MM.1S (cell line): ENCODE data around the gene EFR3B.

Source experiments
- DNase-seq: peaks from one replicate; pipeline ENCODE4 v3.0.0-alpha.2; 2015
- H2AFZ ChIP-seq: fragments of 300-600 bp; sonication (generic); 2 replicates; pipeline ENCODE4 v1.6.0; 2016; ENCODE audit warnings: antibody characterized with exemption, low read length
- H3F3A ChIP-seq: fragments of 300-600 bp; sonication (generic); 2 replicates; pipeline ENCODE4 v1.6.1; 2016; ENCODE audit warnings: mild to moderate bottlenecking, antibody characterized with exemption, low read length, moderate library complexity, mixed read lengths; ENCODE audit not compliant: insufficient read depth
- H3K27ac ChIP-seq: fragments of 300-600 bp; sonication (generic); 2 replicates; pipeline ENCODE4 v1.5.1; 2016; ENCODE audit warnings: mild to moderate bottlenecking, low read length
- H3K27me3 ChIP-seq: fragments of 300-600 bp; sonication (generic); replicated peaks from 2 replicates; pipeline ENCODE4 v1.6.0; 2016; ENCODE audit warnings: low read length; ENCODE audit not compliant: insufficient read depth
- H3K36me3 ChIP-seq: fragments of 300-600 bp; sonication (generic); replicated peaks from 2 replicates; pipeline ENCODE4 v1.6.1; 2016; ENCODE audit warnings: mild to moderate bottlenecking, low read length, mixed read lengths; ENCODE audit not compliant: insufficient read depth
- H3K4me1 ChIP-seq: fragments of 300-600 bp; sonication (generic); 2 replicates; pipeline ENCODE4 v1.6.1; 2016; ENCODE audit warnings: low read length, mixed read lengths
- H3K4me2 ChIP-seq: fragments of 300-600 bp; sonication (generic); 2 replicates; pipeline ENCODE4 v1.6.0; 2016; ENCODE audit warnings: low read depth, low read length
- H3K4me3 ChIP-seq: fragments of 300-600 bp; sonication (generic); 2 replicates; pipeline ENCODE4 v1.5.1; 2016; ENCODE audit warnings: low read length, mixed read lengths
- H3K79me2 ChIP-seq: fragments of 300-600 bp; sonication (generic); 2 replicates; pipeline ENCODE4 v1.6.1; 2016; ENCODE audit warnings: mixed run types, low read length, mixed read lengths
- H3K9ac ChIP-seq: fragments of 300-600 bp; sonication (generic); 2 replicates; pipeline ENCODE4 v1.6.1; 2016; ENCODE audit warnings: low read length, mixed read lengths
- H3K9me2 ChIP-seq: fragments of 300-600 bp; sonication (generic); replicated peaks from 2 replicates; pipeline ENCODE4 v1.6.1; 2016; ENCODE audit warnings: mild to moderate bottlenecking, low read length, mixed read lengths; ENCODE audit not compliant: insufficient read depth
- H3K9me3 ChIP-seq: fragments of 300-600 bp; sonication (generic); replicated peaks from 2 replicates; pipeline ENCODE4 v1.6.1; 2016; ENCODE audit warnings: mild to moderate bottlenecking, low read length, mixed read lengths; ENCODE audit not compliant: insufficient read depth
- H4K20me1 ChIP-seq: fragments of 300-600 bp; sonication (generic); 2 replicates; pipeline ENCODE4 v1.6.1; 2016; ENCODE audit warnings: mild to moderate bottlenecking, low read length, moderate library complexity, mixed read lengths; ENCODE audit not compliant: insufficient read depth
- EZH2 ChIP-seq: fragments of 300-600 bp; sonication (generic); optimal IDR thresholded peaks from 2 replicates; pipeline ENCODE3; 2017; ENCODE audit warnings: low read depth, mild to moderate bottlenecking, antibody characterized with exemption, low read length, mixed read lengths
- EZH2phosphoT487 ChIP-seq: fragments of 300-600 bp; sonication (generic); IDR thresholded peaks from 2 replicates; pipeline ENCODE4 v1.6.1; 2018; ENCODE audit warnings: antibody characterized with exemption, low read length
- TF ChIP-seq, protein P1 (sequence below): fragments of 300-600 bp; sonication (generic); IDR thresholded peaks from 2 replicates; pipeline ENCODE4 v1.5.1; 2016; ENCODE audit warnings: antibody characterized with exemption, low read length, mixed read lengths

EFR3B gene

DNA sequence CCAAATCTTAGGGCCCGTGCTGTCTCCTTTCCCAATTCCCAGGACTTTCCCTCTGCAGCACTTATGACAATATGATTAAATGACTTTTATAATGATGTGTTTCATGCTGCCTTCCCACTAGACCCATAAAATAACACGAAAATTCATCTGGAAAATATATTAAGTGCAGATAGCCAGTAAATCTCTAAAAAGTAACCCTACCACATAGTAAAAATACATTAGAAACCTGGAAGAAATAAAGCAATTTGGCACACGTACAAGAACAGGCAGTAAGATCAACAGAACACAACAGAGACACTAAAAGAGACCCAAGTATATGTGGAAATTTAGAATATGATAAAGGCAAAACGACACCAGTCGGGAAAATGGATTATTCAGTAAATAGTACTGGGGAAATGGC is 156.7 kb downstream of the EFR3B start:
- H3K9me2 ChIP-seq, result no peaks in the 10 kb centered on the region
- no peaks in the 10 kb centered on the region for H3K36me3 ChIP-seq
- no peaks in the 10 kb centered on the region for H4K20me1 ChIP-seq
- no peak overlapping the region for H2AFZ ChIP-seq
- no peaks in the 10 kb centered on the region for H3K27me3 ChIP-seq
- no peak overlapping the region for H3K4me2 ChIP-seq
- H3K4me3 ChIP-seq, result no peak overlapping the region
- no peaks in the 10 kb centered on the region for H3K79me2 ChIP-seq
- H3K9ac ChIP-seq, result no peak overlapping the region
- TF ChIP-seq EZH2 (no peak), EZH2phosphoT487 (no peak)
- TF ChIP-seq, protein P1, sequence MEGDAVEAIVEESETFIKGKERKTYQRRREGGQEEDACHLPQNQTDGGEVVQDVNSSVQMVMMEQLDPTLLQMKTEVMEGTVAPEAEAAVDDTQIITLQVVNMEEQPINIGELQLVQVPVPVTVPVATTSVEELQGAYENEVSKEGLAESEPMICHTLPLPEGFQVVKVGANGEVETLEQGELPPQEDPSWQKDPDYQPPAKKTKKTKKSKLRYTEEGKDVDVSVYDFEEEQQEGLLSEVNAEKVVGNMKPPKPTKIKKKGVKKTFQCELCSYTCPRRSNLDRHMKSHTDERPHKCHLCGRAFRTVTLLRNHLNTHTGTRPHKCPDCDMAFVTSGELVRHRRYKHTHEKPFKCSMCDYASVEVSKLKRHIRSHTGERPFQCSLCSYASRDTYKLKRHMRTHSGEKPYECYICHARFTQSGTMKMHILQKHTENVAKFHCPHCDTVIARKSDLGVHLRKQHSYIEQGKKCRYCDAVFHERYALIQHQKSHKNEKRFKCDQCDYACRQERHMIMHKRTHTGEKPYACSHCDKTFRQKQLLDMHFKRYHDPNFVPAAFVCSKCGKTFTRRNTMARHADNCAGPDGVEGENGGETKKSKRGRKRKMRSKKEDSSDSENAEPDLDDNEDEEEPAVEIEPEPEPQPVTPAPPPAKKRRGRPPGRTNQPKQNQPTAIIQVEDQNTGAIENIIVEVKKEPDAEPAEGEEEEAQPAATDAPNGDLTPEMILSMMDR, result no peak
- no peak overlapping the region for H3K27ac ChIP-seq
- DNase-seq, result no peak
- H3F3A ChIP-seq, result no peaks in the 10 kb centered on the region
- no peaks in the 10 kb centered on the region for H3K9me3 ChIP-seq
- H3K4me1 ChIP-seq, result no peaks in the 10 kb centered on the region

DNA sequence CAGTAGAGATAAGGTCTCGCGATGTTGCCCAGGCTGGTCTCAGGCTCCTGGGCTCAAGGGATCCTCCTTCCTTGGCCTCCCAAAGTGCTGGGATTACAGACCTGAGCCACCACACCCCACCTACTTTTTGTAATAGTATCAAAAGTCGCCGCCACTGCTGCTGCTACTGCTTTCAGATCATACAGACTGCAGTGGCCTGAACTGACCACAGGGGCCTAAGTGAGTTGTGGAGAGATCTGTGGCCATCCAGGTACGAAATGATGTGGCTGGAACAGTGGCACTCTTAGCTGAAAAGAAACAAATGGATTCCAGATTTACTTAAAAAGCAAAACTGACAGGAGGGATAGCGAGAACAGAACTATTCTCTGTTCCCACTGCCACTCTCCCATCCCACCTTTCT is 159.4 kb downstream of the EFR3B start:
- Histone ChIP-seq H3K4me1 (no peaks in the 10 kb centered on the region), H2AFZ (no peak overlapping the region), H3K27ac (no peak overlapping the region), H3K9ac (no peak overlapping the region), H4K20me1 (no peaks in the 10 kb centered on the region), H3K9me3 (no peaks in the 10 kb centered on the region), H3K9me2 (no peaks in the 10 kb centered on the region), H3K4me2 (no peak overlapping the region), H3K4me3 (no peak overlapping the region), H3K27me3 (peaks cover 12% of the 10 kb centered on the region), H3K36me3 (no peaks in the 10 kb centered on the region), H3F3A (no peaks in the 10 kb centered on the region), H3K79me2 (no peaks in the 10 kb centered on the region)
- no peak for TF ChIP-seq EZH2phosphoT487
- TF ChIP-seq, protein P1, result 0 out of 2 replicates have a peak, but pooled peaks have one; percentile 16
- no peak for DNase-seq

DNA sequence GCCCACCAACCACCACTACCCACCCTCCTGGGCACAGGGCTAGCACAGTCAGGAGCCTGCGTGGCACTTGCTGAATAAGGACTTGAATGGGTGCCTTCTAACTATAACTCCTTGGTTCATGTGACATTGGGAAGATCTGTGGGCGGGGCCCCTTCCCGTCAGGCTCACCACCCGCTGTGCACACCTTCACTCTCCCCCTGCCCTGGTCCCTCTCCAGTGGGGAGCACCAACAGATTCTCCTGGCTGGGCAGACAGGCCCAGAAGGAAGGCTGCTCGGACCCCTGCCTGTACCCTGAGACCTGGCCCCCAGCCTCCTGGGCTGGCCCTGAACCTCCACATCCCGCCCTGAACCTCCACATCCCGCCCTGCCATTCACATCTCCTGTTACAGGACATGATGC is 159.9 kb downstream of the EFR3B start:
- H2AFZ ChIP-seq, result no peak overlapping the region
- no peaks in the 10 kb centered on the region for H3K36me3 ChIP-seq
- H3K4me1 ChIP-seq, result no peaks in the 10 kb centered on the region
- H3K4me2 ChIP-seq, result no peak overlapping the region
- no peaks in the 10 kb centered on the region for H4K20me1 ChIP-seq
- H3K9ac ChIP-seq, result no peak overlapping the region
- H3K9me3 ChIP-seq, result no peaks in the 10 kb centered on the region
- H3K9me2 ChIP-seq, result no peaks in the 10 kb centered on the region
- no peaks in the 10 kb centered on the region for H3K79me2 ChIP-seq
- DNase-seq, result no peak
- H3K4me3 ChIP-seq, result no peak overlapping the region
- no peaks in the 10 kb centered on the region for H3F3A ChIP-seq
- H3K27ac ChIP-seq, result no peak overlapping the region
- peaks cover 12% of the 10 kb centered on the region for H3K27me3 ChIP-seq
- TF ChIP-seq EZH2phosphoT487, result no peak
- TF ChIP-seq, protein P1, result no peak
- no peak for TF ChIP-seq EZH2

DNA sequence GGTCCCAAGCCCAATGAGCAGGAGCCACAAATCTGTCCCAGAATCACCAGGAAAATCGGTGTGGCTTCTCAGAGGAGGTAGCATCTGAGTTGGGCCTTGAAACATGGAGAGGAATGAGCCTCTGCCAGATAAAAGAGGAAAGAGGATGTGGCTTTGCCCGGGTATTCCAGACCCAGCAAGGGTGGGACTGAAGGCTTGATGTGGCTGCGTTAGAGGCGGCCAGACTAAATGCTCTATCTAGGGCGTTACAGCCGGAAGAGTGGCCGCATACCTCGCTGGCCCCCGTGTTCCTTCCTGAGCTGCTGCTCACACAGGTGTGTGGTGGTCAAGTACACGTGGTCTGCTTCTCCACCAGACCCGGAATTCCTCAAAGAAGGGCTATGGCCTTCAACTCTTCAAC is 160.4 kb downstream of the EFR3B start:
- Histone ChIP-seq H3K36me3 (no peaks in the 10 kb centered on the region), H3K9me3 (no peaks in the 10 kb centered on the region), H3K4me1 (no peaks in the 10 kb centered on the region), H3K4me3 (no peak overlapping the region), H3K27me3 (peaks cover 14% of the 10 kb centered on the region), H3K4me2 (no peak overlapping the region), H3K9me2 (no peaks in the 10 kb centered on the region), H3K79me2 (no peaks in the 10 kb centered on the region), H3K27ac (no peak overlapping the region), H3F3A (no peaks in the 10 kb centered on the region), H4K20me1 (no peaks in the 10 kb centered on the region), H2AFZ (no peak overlapping the region), H3K9ac (no peak overlapping the region)
- TF ChIP-seq EZH2phosphoT487 (no peak), EZH2 (no peak)
- TF ChIP-seq, protein P1, result no peak
- DNase-seq, result no peak
